MCF 10A (cell line): ENCODE results near the gene M1AP. TPM values are rescaled to one million over a fixed set of nuclear protein-coding genes. Genes with fewer than 3 reads are reported as not detected.

Source experiments
- BruUV-seq: library from RNA; stranded (reverse); fragments of 400-500 nt; replicated peaks from 2 replicates; lab custom pipeline; 2021; lab: Mats Ljungman, UMichigan
- CTCF ChIA-PET: fragments of 300-600 bp; sonication (Branson Sonifier 250); formaldehyde crosslinking; extraction: SDS; loops from one replicate; lab custom pipeline; 2021; ENCODE audit warnings: antibody characterized with exemption, inconsistent platforms; lab: Yijun Ruan, JAX
- POLR2A ChIA-PET: fragments of 300-600, 350-650 bp; sonication (Branson Sonifier 250); formaldehyde crosslinking; extraction: SDS; loops from one replicate; lab custom pipeline; 2020; ENCODE audit warnings: antibody characterized with exemption, inconsistent platforms; lab: Yijun Ruan, JAX
- DNase-seq: peaks from one replicate; pipeline ENCODE4 v3.0.0-alpha.2; 2018; ENCODE audit not compliant: unreplicated experiment
- H3K27ac Mint-ChIP-seq: one replicate; pipeline ENCODE4 v1.8.0; 2022; ENCODE audit warnings: mild to moderate bottlenecking, low read depth, mixed read lengths; ENCODE audit not compliant: unreplicated experiment
- H3K27me3 Mint-ChIP-seq: one replicate; pipeline ENCODE4 v1.8.0; 2022; ENCODE audit warnings: mixed read lengths; ENCODE audit not compliant: insufficient read depth, unreplicated experiment
- H3K36me3 Mint-ChIP-seq: one replicate; pipeline ENCODE4 v1.8.0; 2022; ENCODE audit warnings: mild to moderate bottlenecking, moderate library complexity, mixed read lengths; ENCODE audit not compliant: insufficient read depth, unreplicated experiment
- H3K4me1 Mint-ChIP-seq: one replicate; pipeline ENCODE4 v1.8.0; 2022; ENCODE audit warnings: mixed read lengths; ENCODE audit not compliant: insufficient read depth, unreplicated experiment
- H3K4me3 Mint-ChIP-seq: one replicate; pipeline ENCODE4 v1.8.0; 2022; ENCODE audit warnings: mild to moderate bottlenecking, moderate library complexity, mixed read lengths; ENCODE audit not compliant: unreplicated experiment
- H3K9me3 Mint-ChIP-seq: one replicate; pipeline ENCODE4 v1.8.0; 2022; ENCODE audit warnings: mixed read lengths; ENCODE audit not compliant: unreplicated experiment
- CTCF ChIP-seq: fragments of 200-600 bp; IDR thresholded peaks from one replicate; pipeline ENCODE4 v1.8.0; 2022; ENCODE audit warnings: antibody characterized with exemption, mild to moderate bottlenecking; ENCODE audit not compliant: unreplicated experiment
- intact Hi-C: fragments of 100-400 bp; cut with micrococcal nuclease; formaldehyde crosslinking; loops from 2 replicates; pipeline ENCODE4 v1.14.1; 2022
- total RNA-seq: library from RNA; stranded (reverse); gene quantifications from 2 replicates; pipeline ENCODE4 v1.2.3, GENCODE V29; 2022

M1AP gene
- total RNA-seq, 1 experiment from 2014 or later: not detected

GRCh38 chr2:74617122-74617521, 31.0 kb downstream of the M1AP start:
- Mint-ChIP-seq H3K9me3 (no peaks in the 10 kb centered on the region), H3K4me3 (no peak overlapping the region), H3K27me3 (peaks cover 68% of the 10 kb centered on the region), H3K36me3 (no peaks in the 10 kb centered on the region), H3K27ac (no peak overlapping the region), H3K4me1 (no peaks in the 10 kb centered on the region)
- no peak for DNase-seq
- intact Hi-C loops: no loop called here
- TF ChIP-seq CTCF: no peak
- CTCF ChIA-PET: interaction anchor here (0.9 kb wide), 1 partner anchor 42 kb away, joined by 3 read pairs; no protein-coding TSS in a partner anchor
- no TSS peak for BruUV-seq
- POLR2A ChIA-PET: interaction anchor here (1.3 kb wide), 1 partner anchor 37 kb away, joined by 3 read pairs; no protein-coding TSS in a partner anchor

DNA sequence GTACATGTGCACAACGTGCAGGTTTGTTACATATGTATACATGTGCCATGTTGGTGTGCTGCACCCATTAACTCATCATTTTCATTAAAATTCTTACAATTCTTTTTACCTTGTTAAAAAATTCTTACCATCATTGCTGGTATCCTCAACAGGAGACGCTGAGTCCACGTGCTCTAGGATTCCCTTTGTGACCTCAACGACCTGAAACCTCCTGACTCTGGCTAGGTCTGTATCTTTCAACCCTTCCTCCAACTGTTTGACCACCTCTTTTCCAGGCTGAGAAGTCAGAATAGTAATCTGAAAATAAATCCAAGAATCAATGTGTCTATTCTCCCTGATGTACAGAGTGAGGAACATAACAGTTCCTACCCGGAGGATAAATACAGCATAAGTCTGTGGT, 41.2 kb downstream of the M1AP start:
- intact Hi-C loops: no loop called here
- no peak for DNase-seq
- POLR2A ChIA-PET: no interaction called here
- Mint-ChIP-seq H3K4me3 (no peak overlapping the region), H3K9me3 (no peaks in the 10 kb centered on the region), H3K27ac (no peak overlapping the region), H3K4me1 (peaks cover 7% of the 10 kb centered on the region), H3K36me3 (no peaks in the 10 kb centered on the region), H3K27me3 (peaks cover 73% of the 10 kb centered on the region)
- CTCF ChIA-PET: interaction anchor here (0.6 kb wide), 1 partner anchor 264 kb away, joined by 3 read pairs; no protein-coding TSS in a partner anchor
- no peak for TF ChIP-seq CTCF
- no TSS peak for BruUV-seq

GRCh38 chr2:74603282-74604000, 44.7 kb downstream of the M1AP start:
- intact Hi-C loops: no loop called here
- no peak overlapping the region for H3K4me3 Mint-ChIP-seq
- H3K27ac Mint-ChIP-seq: no peak overlapping the region
- CTCF ChIA-PET: no interaction called here
- no TSS peak for BruUV-seq
- no peak for DNase-seq
- peaks cover 53% of the 10 kb centered on the region for H3K27me3 Mint-ChIP-seq
- no peak for TF ChIP-seq CTCF
- no peaks in the 10 kb centered on the region for H3K9me3 Mint-ChIP-seq
- POLR2A ChIA-PET: interaction anchor here (0.6 kb wide), 1 partner anchor 11 kb away, joined by 4 read pairs; no protein-coding TSS in a partner anchor
- peaks cover 7% of the 10 kb centered on the region for H3K4me1 Mint-ChIP-seq
- no peaks in the 10 kb centered on the region for H3K36me3 Mint-ChIP-seq

- no TSS peak for BruUV-seq
- H3K27me3 Mint-ChIP-seq: peaks cover 46% of the 10 kb centered on the region
- TF ChIP-seq CTCF: no peak
- no peaks in the 10 kb centered on the region for H3K36me3 Mint-ChIP-seq
- no peak overlapping the region for H3K4me3 Mint-ChIP-seq
- H3K27ac Mint-ChIP-seq: no peak overlapping the region
- ChIA-PET POLR2A (interaction anchor here (0.6 to 1.2 kb wide), 2 partner anchors 12 kb away, joined by 4 read pairs; no protein-coding TSS in a partner anchor), CTCF (interaction anchor here (6.7 kb wide), 1 partner anchor 15 kb away, joined by 61 read pairs; no protein-coding TSS in a partner anchor)
- intact Hi-C loops: no loop called here
- DNase-seq: peak; percentile 43
- peaks cover 7% of the 10 kb centered on the region for H3K4me1 Mint-ChIP-seq
- H3K9me3 Mint-ChIP-seq: no peaks in the 10 kb centered on the region
Observed at GRCh38 chr2:74602586-74603281, 45.4 kb downstream of the M1AP start.
